HL-60 (cell line): Measurements from ENCODE around the gene BTBD19.

ENCODE experiments used
- POLR2AphosphoS5 ChIP-seq: IDR thresholded peaks from 2 replicates; pipeline ENCODE4 v1.6.1; 2012; ENCODE audit warnings: low read depth
- SPI1 ChIP-seq: IDR thresholded peaks from 2 replicates; pipeline ENCODE4 v1.6.1; 2012; ENCODE audit warnings: low read depth, mild to moderate bottlenecking, borderline replicate concordance
- TF ChIP-seq, protein P1 (sequence below): IDR thresholded peaks from one replicate; pipeline ENCODE4 v1.5.1; 2011; ENCODE audit warnings: low read length, control low read depth, inconsistent platforms; ENCODE audit not compliant: insufficient read depth

DNA sequence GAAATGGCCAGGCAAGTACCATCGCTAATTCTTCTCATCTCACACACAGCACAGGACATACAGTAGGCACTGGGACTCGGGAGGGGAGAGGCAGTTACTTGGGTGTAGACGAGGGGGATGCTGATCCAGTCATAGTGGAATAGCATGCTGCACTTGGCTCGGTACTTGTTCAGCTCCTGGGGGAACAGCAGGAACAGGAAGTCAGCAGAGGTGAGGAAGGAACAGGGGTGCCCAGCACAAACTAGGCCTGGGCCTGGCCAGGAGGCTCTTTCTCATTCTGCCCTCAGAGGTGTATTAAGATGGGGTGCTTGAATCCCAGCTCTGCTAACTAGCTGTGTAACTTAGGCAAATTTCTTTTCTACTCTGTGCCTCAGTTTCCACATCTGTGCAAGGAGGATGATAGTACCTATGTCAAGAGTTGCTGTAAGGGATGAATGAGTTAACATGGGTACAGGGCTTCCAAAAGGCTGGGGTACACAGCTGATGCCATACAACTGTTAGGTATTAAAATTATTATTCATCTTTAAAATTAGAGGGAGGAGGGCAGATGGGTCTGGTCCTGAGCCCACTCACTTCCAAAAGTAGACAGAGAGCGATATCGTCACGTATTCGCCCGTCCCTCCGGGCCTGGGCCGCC, 22.7 kb upstream of the BTBD19 start:
- TF ChIP-seq, protein P1, sequence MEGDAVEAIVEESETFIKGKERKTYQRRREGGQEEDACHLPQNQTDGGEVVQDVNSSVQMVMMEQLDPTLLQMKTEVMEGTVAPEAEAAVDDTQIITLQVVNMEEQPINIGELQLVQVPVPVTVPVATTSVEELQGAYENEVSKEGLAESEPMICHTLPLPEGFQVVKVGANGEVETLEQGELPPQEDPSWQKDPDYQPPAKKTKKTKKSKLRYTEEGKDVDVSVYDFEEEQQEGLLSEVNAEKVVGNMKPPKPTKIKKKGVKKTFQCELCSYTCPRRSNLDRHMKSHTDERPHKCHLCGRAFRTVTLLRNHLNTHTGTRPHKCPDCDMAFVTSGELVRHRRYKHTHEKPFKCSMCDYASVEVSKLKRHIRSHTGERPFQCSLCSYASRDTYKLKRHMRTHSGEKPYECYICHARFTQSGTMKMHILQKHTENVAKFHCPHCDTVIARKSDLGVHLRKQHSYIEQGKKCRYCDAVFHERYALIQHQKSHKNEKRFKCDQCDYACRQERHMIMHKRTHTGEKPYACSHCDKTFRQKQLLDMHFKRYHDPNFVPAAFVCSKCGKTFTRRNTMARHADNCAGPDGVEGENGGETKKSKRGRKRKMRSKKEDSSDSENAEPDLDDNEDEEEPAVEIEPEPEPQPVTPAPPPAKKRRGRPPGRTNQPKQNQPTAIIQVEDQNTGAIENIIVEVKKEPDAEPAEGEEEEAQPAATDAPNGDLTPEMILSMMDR, result no peak
- TF ChIP-seq POLR2AphosphoS5, result no peak
- TF ChIP-seq SPI1, result no peak
